ENCODE measurements around the gene HSCB.
"Not testable (repeated sequence)": the region's sequence is repeated elsewhere in the genome, so short reads cannot be mapped to it uniquely, and the experiment has no call there.

The HSCB gene

GRCh38 chr22:28741785-28742561 lies at the start of gene HSCB, which contains the start of gene CHEK2:
Gene HSCB, plus strand, starts transcription at chr22:28742039. Its CDS starts 57 bp downstream, at chr22:28742096.
Gene CHEK2, minus strand, starts transcription at chr22:28741820. Its CDS starts 7,099 bp downstream, at chr22:28734721.
- TF ChIP-seq CTCF (IDR thresholded peaks at IDR 0.05), result no peak

GRCh38 chr22:28693041-28693760 lies 48.6 kb upstream of the HSCB start:
- DNase-seq (ENCODE audit: low spot score); H3K27ac ChIP-seq: not testable (repeated sequence)

More at GRCh38 chr22:28741785-28742561, at the start of gene HSCB, which contains the start of gene CHEK2:
- H3K4me3 ChIP-seq, result peak within 1 kb of the TSS; percentile 96
- peak within 1 kb of the TSS; percentile 93 to 99 for H3K27ac ChIP-seq
- peak; percentile 99 for DNase-seq (ENCODE audit: low spot score)

GRCh38 chr22:28702891-28703290 lies 38.9 kb upstream of the HSCB start:
- DNase-seq (ENCODE audit: low spot score), result no peak
- Histone ChIP-seq H3K4me3 (no peak overlapping the region), H3K27ac (no peak overlapping the region)
- no peak for TF ChIP-seq CTCF (IDR thresholded peaks at IDR 0.05)

More at GRCh38 chr22:28693041-28693760, 48.6 kb upstream of the HSCB start:
- H3K4me3 ChIP-seq, result not testable (repeated sequence)

GRCh38 chr22:28703436-28703835 lies 38.4 kb upstream of the HSCB start:
- no peak overlapping the region for H3K27ac ChIP-seq
- no peak for DNase-seq (ENCODE audit: low spot score)
- no peak for TF ChIP-seq CTCF (IDR thresholded peaks at IDR 0.05)
- no peak overlapping the region for H3K4me3 ChIP-seq

- no peak for DNase-seq (ENCODE audit: low spot score)
- H3K27ac ChIP-seq, result no peak overlapping the region
- no peak for TF ChIP-seq CTCF (IDR thresholded peaks at IDR 0.05)
Observed at GRCh38 chr22:28706845-28707244, 35.0 kb upstream of the HSCB start.

GRCh38 chr22:28710107-28710506 lies 31.7 kb upstream of the HSCB start:
- H3K4me3 ChIP-seq, result no peak overlapping the region
- no peak for DNase-seq (ENCODE audit: low spot score)
- no peak for TF ChIP-seq CTCF (IDR thresholded peaks at IDR 0.05)
- no peak overlapping the region for H3K27ac ChIP-seq

More at GRCh38 chr22:28706845-28707244, 35.0 kb upstream of the HSCB start:
- no peak overlapping the region for H3K4me3 ChIP-seq

GRCh38 chr22:28710576-28711191 lies 31.2 kb upstream of the HSCB start:
- TF ChIP-seq CTCF (IDR thresholded peaks at IDR 0.05), result no peak
- DNase-seq (ENCODE audit: low spot score), result no peak
- Histone ChIP-seq H3K4me3 (no peak overlapping the region), H3K27ac (peak overlapping the region in 1 of 2 donors; percentile 6)

Measured in coronary artery (tissue), 2 donors.